COLO668 (cell line): ENCODE measurements around the gene IFNL3.

Experiments
- DNase-seq: peaks from one replicate; lab custom pipeline; 2025; ENCODE audit not compliant: unreplicated experiment; lab: John Stamatoyannopoulos, UW

The IFNL3 gene

DNA sequence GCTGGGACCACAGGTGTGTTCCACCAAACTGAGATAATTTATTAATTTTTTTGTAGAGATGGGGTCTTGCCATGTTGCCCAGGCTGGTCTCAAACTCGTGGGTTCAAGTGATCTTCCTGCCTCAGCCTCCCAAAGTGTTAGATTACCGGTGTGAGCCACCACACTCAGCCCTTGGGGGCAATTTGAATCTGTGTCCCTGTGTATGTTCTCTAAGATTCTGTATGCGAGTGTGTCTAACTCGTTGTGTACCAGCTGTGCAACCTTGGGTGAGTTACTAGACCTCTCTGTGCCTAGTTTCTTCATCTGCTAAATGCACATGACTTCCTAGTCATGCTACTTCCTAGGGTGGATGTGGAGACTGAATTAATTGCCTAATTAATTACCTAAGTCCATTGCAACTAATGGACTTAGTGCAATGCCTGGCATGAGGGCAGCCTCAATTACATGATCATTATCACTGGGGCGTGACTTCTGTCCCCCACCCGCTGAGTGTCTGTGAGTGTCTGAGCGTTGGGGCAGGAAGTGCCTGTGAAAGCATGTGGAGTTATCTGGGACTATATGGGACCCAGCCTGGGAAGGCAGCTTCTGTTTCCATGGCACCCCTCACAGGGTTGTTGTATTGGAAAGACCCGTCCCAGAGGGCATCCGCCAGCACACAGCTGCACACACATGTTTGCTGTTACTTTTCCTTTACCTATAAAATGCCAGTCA is 49.8 kb downstream of the IFNL3 start:
- DNase-seq: peak; percentile 24

DNA sequence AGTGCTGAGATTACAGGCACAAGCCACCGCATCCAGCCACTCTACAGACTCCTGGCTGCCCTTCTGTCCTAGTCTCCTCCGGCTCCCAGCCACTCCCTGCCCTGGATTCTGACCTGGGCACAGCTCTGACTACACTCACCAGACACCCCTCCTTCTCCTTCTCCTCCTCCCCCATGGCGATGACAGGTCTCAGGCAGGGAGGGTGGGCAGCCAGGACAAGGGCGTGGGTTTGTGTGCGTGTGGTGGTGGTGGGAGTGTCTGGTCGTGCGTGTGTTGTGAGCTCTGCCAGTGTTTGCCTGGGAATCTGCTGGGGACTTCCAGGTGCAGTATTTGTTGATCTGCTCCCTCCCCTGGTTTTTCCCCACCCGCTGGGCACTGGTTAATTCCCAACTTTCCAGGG is 51.0 kb downstream of the IFNL3 start:
- DNase-seq: peak; percentile 7
